Measurements from ENCODE around the gene TTC23.
"Not testable (repeated sequence)": the region's sequence is repeated elsewhere in the genome, so short reads cannot be mapped to it uniquely, and the experiment has no call there.

The TTC23 gene

GRCh38 chr15:99248000-99248715 lies 1.2 kb downstream of the TTC23 start:
- peak; percentile 56 for DNase-seq

GRCh38 chr15:99247062-99247461 lies 2.3 kb downstream of the TTC23 start:
- no peak for DNase-seq

GRCh38 chr15:99244306-99244705 lies 5.1 kb downstream of the TTC23 start:
- DNase-seq, result no peak

- no peak for DNase-seq
Observed at GRCh38 chr15:99241752-99242151, 7.6 kb downstream of the TTC23 start.

GRCh38 chr15:99239545-99240198 lies 9.7 kb downstream of the TTC23 start:
- DNase-seq, result peak; percentile 72

GRCh38 chr15:99238849-99239248 lies 10.5 kb downstream of the TTC23 start:
- no peak for DNase-seq

- DNase-seq, result not testable (repeated sequence)
Observed at GRCh38 chr15:99234160-99234559, 15.2 kb downstream of the TTC23 start.

GRCh38 chr15:99232740-99233139 lies 16.6 kb downstream of the TTC23 start:
- no peak for DNase-seq

GRCh38 chr15:99230867-99231266 lies 18.5 kb downstream of the TTC23 start:
- no peak for DNase-seq

- no peak for DNase-seq
Observed at GRCh38 chr15:99228120-99228770, 21.1 kb downstream of the TTC23 start.

- DNase-seq, result no peak
Observed at GRCh38 chr15:99226802-99227201, 22.6 kb downstream of the TTC23 start.

GRCh38 chr15:99224372-99225214 lies 24.8 kb downstream of the TTC23 start:
- DNase-seq, result no peak

- peak; percentile 71 for DNase-seq
Observed at GRCh38 chr15:99213187-99213811, 36.1 kb downstream of the TTC23 start.

- DNase-seq, result no peak
Observed at GRCh38 chr15:99212406-99212805, 37.0 kb downstream of the TTC23 start.

GRCh38 chr15:99211926-99212325 lies 37.5 kb downstream of the TTC23 start:
- DNase-seq, result no peak

- DNase-seq, result no peak
Observed at GRCh38 chr15:99210334-99210733, 39.0 kb downstream of the TTC23 start.

- no peak for DNase-seq
Observed at GRCh38 chr15:99209326-99209725, 40.1 kb downstream of the TTC23 start.

- no peak for DNase-seq
Observed at GRCh38 chr15:99207672-99208071, 41.7 kb downstream of the TTC23 start.

GRCh38 chr15:99202176-99202552 lies 47.2 kb downstream of the TTC23 start:
- DNase-seq, result no peak

GRCh38 chr15:99201408-99202175 lies 47.8 kb downstream of the TTC23 start:
- DNase-seq, result no peak

GRCh38 chr15:99197856-99198255 lies 51.5 kb downstream of the TTC23 start:
- DNase-seq, result no peak

- not testable (repeated sequence) for DNase-seq
Observed at GRCh38 chr15:99192181-99192580, 57.2 kb downstream of the TTC23 start.

Data from suppressor macrophage treated with lipopolysaccharide for 4 hours (primary cell).